ENCODE data around the gene CCDC85B. TPM values are rescaled to one million over a fixed set of nuclear protein-coding genes. Genes with fewer than 3 reads are reported as not detected.

CCDC85B gene
- total and polyA plus RNA-seq, 2 of the 13 experiments (the other 11 are each of a cell fraction or from before 2014, with no cell fraction given) = 8.2 to 19.5 TPM

DNA sequence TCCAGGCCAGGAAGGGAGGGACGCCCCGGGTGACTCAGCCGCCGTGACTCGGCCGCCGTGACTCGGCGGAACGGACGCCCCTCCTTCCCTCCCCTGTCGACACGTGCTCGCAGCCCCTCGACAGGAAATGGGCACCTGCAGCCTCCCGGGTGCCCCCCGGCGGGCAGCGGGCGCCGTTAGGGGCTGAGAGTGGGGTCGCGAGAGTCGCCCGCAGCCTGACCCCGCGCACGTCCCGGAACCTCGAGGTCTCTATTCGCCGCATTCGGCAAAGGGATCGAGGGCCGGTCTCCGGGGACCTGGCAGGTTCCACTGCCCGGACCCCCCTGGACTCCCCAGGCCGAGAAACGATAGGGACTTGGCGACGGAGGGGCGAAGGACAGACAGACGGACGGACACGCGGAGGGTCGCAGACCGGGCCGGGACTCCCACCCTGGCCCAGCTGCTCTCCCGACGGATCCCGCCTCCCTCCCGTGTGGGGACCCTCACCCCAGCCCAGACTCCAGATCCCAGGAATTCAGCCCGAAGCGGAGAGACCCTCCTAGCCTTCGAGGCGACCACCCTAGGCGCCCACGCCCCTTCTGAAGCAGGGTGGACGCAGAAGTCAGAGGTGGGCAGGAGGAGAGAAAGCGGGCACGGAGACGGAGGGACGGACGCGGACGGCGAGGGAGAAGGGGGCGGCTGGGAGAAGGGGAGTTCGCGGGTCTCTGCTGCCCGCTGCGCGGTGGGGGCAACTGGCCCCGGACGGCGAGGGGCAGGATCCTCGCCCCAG lies 9.1 kb downstream of the CCDC85B start (continued):
- TF ChIP-seq, protein P1, sequence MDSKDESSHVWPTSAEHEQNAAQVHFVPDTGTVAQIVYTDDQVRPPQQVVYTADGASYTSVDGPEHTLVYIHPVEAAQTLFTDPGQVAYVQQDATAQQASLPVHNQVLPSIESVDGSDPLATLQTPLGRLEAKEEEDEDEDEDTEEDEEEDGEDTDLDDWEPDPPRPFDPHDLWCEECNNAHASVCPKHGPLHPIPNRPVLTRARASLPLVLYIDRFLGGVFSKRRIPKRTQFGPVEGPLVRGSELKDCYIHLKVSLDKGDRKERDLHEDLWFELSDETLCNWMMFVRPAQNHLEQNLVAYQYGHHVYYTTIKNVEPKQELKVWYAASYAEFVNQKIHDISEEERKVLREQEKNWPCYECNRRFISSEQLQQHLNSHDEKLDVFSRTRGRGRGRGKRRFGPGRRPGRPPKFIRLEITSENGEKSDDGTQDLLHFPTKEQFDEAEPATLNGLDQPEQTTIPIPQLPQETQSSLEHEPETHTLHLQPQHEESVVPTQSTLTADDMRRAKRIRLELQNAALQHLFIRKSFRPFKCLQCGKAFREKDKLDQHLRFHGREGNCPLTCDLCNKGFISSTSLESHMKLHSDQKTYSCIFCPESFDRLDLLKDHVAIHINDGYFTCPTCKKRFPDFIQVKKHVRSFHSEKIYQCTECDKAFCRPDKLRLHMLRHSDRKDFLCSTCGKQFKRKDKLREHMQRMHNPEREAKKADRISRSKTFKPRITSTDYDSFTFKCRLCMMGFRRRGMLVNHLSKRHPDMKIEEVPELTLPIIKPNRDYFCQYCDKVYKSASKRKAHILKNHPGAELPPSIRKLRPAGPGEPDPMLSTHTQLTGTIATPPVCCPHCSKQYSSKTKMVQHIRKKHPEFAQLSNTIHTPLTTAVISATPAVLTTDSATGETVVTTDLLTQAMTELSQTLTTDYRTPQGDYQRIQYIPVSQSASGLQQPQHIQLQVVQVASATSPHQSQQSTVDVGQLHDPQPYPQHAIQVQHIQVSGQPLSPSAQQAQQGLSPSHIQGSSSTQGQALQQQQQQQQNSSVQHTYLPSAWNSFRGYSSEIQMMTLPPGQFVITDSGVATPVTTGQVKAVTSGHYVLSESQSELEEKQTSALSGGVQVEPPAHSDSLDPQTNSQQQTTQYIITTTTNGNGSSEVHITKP (CRISPR knock-in tag; IDR thresholded peaks at IDR 0.05; ENCODE audit: low read depth) = peak; percentile 79; the same call in 1 of the 2 replicates
- no peak for TF ChIP-seq ZNF143 (CRISPR knock-in tag; IDR thresholded peaks at IDR 0.05)
- TF ChIP-seq, protein P2, sequence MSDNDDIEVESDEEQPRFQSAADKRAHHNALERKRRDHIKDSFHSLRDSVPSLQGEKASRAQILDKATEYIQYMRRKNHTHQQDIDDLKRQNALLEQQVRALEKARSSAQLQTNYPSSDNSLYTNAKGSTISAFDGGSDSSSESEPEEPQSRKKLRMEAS (IDR thresholded peaks at IDR 0.05) = peak; percentile 96
- TF ChIP-seq, protein P3, sequence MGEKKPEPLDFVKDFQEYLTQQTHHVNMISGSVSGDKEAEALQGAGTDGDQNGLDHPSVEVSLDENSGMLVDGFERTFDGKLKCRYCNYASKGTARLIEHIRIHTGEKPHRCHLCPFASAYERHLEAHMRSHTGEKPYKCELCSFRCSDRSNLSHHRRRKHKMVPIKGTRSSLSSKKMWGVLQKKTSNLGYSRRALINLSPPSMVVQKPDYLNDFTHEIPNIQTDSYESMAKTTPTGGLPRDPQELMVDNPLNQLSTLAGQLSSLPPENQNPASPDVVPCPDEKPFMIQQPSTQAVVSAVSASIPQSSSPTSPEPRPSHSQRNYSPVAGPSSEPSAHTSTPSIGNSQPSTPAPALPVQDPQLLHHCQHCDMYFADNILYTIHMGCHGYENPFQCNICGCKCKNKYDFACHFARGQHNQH (CRISPR knock-in tag; IDR thresholded peaks at IDR 0.05) = peak; percentile 59; the same call in 1 of the 2 replicates
- peak; percentile 19; the same call in 1 of the 2 replicates for TF ChIP-seq ESRRA (CRISPR knock-in tag; IDR thresholded peaks at IDR 0.05; ENCODE audit: low read depth)
- no peak for TF ChIP-seq ZZZ3 (CRISPR knock-in tag; IDR thresholded peaks at IDR 0.05; ENCODE audit: borderline replicate concordance)
- no peak for TF ChIP-seq WIZ (CRISPR knock-in tag; IDR thresholded peaks at IDR 0.05)
- no peak for TF ChIP-seq RARG (CRISPR knock-in tag; IDR thresholded peaks at IDR 0.05; ENCODE audit: low read depth)
- 0 out of 2 replicates have a peak, but pooled peaks have one; percentile 57 for TF ChIP-seq SSRP1 (CRISPR knock-in tag; IDR thresholded peaks at IDR 0.05)
- TF ChIP-seq, protein P4, sequence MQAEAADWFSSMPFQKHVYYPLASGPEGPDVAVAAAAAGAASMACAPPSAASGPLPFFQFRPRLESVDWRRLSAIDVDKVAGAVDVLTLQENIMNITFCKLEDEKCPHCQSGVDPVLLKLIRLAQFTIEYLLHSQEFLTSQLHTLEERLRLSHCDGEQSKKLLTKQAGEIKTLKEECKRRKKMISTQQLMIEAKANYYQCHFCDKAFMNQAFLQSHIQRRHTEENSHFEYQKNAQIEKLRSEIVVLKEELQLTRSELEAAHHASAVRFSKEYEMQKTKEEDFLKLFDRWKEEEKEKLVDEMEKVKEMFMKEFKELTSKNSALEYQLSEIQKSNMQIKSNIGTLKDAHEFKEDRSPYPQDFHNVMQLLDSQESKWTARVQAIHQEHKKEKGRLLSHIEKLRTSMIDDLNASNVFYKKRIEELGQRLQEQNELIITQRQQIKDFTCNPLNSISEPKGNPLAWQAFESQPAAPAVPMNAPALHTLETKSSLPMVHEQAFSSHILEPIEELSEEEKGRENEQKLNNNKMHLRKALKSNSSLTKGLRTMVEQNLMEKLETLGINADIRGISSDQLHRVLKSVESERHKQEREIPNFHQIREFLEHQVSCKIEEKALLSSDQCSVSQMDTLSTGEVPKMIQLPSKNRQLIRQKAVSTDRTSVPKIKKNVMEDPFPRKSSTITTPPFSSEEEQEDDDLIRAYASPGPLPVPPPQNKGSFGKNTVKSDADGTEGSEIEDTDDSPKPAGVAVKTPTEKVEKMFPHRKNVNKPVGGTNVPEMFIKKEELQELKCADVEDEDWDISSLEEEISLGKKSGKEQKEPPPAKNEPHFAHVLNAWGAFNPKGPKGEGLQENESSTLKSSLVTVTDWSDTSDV (CRISPR knock-in tag; IDR thresholded peaks at IDR 0.05) = no peak
- TF ChIP-seq TBX2 (CRISPR knock-in tag; IDR thresholded peaks at IDR 0.05; ENCODE audit: borderline replicate concordance) = peak; percentile 64
- peak; percentile 74 for TF ChIP-seq EED (CRISPR knock-in tag; IDR thresholded peaks at IDR 0.05)
- peak; percentile 52; the same call in 1 of the 2 replicates for TF ChIP-seq ZNF768 (CRISPR knock-in tag; IDR thresholded peaks at IDR 0.05)
- TF ChIP-seq, protein P5, sequence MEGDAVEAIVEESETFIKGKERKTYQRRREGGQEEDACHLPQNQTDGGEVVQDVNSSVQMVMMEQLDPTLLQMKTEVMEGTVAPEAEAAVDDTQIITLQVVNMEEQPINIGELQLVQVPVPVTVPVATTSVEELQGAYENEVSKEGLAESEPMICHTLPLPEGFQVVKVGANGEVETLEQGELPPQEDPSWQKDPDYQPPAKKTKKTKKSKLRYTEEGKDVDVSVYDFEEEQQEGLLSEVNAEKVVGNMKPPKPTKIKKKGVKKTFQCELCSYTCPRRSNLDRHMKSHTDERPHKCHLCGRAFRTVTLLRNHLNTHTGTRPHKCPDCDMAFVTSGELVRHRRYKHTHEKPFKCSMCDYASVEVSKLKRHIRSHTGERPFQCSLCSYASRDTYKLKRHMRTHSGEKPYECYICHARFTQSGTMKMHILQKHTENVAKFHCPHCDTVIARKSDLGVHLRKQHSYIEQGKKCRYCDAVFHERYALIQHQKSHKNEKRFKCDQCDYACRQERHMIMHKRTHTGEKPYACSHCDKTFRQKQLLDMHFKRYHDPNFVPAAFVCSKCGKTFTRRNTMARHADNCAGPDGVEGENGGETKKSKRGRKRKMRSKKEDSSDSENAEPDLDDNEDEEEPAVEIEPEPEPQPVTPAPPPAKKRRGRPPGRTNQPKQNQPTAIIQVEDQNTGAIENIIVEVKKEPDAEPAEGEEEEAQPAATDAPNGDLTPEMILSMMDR (CRISPR knock-in tag; IDR thresholded peaks at IDR 0.05) = peak; percentile 51
- TF ChIP-seq, protein P6, sequence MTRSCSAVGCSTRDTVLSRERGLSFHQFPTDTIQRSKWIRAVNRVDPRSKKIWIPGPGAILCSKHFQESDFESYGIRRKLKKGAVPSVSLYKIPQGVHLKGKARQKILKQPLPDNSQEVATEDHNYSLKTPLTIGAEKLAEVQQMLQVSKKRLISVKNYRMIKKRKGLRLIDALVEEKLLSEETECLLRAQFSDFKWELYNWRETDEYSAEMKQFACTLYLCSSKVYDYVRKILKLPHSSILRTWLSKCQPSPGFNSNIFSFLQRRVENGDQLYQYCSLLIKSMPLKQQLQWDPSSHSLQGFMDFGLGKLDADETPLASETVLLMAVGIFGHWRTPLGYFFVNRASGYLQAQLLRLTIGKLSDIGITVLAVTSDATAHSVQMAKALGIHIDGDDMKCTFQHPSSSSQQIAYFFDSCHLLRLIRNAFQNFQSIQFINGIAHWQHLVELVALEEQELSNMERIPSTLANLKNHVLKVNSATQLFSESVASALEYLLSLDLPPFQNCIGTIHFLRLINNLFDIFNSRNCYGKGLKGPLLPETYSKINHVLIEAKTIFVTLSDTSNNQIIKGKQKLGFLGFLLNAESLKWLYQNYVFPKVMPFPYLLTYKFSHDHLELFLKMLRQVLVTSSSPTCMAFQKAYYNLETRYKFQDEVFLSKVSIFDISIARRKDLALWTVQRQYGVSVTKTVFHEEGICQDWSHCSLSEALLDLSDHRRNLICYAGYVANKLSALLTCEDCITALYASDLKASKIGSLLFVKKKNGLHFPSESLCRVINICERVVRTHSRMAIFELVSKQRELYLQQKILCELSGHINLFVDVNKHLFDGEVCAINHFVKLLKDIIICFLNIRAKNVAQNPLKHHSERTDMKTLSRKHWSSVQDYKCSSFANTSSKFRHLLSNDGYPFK (CRISPR knock-in tag; IDR thresholded peaks at IDR 0.05; ENCODE audit: borderline replicate concordance) = no peak

Measured in HepG2 (cell line).